Fibroblast of skin of right biceps (primary cell): Measurements from ENCODE around the gene TBCE.
"Not testable (repeated sequence)": the region's sequence is repeated elsewhere in the genome, so short reads cannot be mapped to it uniquely, and the experiment has no call there.

ENCODE experiments used
- DNase-seq: peaks from one replicate; pipeline ENCODE4 v3.0.0-alpha.2; 2013

The TBCE gene

DNA sequence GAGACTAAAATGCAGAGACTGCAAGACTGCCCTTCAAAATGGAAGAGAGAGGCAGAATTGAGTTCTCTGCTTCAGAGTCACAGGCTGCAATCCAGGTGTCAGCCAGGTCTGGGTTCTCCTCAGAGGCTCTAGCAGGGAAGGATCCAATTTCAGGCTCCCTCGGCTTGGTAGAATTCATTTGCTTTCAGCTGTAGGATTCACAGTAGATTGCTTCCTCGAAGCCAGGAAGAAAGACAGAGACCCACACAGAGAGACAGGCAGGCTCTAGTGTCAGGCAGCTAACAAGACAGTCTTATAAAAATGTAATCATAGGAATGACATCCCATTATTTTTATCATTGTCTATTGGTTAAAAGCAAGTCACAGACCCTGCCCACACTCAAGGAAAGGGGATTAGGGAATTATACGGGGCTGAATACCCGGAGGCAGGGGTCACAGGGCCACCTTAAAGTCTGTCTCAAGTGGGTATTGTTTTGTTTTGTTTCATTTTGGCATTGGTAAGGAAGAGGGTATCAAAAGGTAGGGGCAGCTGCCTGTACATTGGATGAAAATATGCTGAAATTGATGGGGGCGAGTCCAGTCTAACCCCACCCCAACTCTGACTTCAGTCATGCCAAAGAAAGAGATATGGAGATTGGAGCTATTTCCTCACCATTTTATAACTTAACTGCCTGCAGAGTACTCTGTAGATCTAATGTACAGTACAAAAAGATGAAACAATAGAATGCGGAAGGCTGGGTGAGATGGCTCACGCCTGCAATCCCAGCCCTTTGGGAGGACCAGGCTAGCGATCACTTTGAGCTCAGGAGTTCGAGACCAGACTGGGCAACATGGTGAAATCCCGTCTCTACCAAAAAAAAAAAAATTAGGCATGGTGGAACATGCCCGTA, 9.5 kb upstream of the TBCE start:
- no peak for DNase-seq

GRCh38 chr1:235358899-235359298, 8.3 kb upstream of the TBCE start:
- no peak for DNase-seq

DNA sequence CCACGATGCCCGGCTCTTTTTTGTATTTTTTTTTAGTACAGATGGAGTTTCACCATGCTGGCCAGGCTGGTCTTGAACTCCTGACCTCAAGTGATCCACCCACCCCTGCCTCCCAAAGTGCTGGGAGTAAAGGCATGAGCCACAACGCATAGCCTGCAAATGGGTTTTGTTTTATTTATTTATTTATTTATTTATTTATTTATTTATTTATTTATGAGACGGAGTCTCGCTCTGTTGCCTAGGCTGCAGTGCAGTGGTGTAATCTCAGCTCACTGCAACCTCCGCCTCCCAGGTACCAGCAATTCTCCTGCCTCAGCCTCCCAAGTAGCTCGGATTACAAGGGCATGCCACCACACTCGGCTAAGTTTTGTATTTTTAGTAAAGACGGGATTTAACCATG, 3.0 kb upstream of the TBCE start:
- not testable (repeated sequence) for DNase-seq

- no peak for DNase-seq
These were observed 941 bp upstream of the TBCE start for GRCh38 chr1:235366286-235366685.

GRCh38 chr1:235368428-235368827, 1.2 kb downstream of the TBCE start:
- no peak for DNase-seq

DNA sequence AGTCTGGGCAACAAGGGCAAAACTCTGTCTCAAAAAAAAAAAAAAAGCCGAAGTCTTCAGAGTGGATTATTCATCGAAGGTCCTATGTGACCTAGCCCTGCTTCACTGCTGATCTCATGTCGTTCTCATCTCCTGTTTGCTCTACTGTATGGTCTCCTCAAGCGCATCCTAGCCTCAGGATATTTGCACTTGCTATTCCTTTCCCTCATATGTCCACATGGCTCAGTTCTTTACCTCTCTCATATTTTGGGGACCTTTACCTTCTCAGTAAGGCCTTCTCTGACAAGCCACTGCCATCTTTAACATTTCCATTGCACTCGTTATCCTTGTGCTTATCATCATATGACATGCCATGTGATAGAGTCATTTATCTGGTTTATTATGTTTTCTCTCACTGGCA, 2.6 kb downstream of the TBCE start:
- DNase-seq = no peak

DNA sequence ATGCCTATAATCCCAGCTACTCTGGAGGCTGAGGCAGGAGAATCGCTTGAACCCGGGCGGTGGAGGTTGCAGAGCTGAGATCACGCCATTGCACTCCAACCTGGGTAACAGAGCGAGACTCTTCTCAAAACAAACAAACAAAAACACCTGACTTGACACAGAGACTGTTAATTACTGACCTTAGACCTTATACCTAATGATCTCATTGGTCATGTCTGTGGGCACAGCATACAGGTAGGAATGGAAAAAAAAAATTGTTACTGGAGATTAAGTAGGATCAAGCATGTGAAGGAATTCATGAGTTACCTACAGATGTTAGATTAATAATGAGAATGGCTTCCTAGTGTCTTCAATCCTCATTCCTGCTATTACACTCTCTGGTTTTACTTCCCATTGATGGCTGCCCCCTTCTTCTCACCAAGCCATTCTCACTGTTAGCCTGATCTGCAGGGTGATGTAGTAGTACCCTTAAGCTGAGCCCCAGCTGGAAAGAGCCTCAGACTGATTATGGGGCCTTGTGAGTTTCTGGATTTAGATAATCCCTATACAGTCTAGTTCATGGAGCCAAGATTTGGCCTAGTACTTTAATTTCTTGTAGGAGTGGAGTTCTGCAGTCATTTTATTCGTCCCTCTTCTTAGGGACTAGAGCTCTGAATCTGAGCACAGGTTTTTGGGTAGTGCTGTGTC, 8.8 kb downstream of the TBCE start:
- DNase-seq = no peak

GRCh38 chr1:235378134-235378735, 11.0 kb downstream of the TBCE start:
- DNase-seq = not testable (repeated sequence)

DNA sequence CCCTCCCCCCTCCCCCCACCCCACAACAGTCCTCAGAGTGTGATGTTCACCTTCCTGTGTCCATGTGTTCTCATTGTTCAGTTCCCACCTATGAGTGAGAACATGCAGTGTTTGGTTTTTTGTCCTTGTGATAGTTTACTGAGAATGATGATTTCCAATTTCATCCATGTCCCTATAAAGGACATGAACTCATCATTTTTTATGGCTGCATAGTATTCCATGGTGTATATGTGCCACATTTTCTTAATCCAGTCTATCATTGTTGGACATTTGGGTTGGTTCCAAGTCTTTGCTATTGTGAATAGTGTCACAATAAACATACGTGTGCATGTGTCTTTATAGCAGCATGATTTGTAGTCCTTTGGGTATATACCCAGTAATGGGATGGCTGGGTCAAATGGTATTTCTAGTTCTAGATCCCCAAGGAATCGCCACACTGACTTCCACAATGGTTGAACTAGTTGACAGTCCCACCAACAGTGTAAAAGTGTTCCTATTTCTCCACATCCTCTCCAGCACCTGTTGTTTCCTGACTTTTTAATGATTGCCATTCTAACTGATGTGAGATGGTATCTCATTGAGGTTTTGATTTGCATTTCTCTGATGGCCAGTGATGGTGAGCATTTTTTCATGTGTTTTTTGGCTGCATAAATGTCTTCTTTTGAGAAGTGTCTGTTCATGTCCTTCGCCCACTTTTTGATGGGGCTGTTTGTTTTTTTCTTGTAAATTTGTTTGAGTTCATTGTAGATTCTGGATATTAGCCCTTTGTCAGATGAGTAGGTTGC, 14.9 kb downstream of the TBCE start:
- DNase-seq = not testable (repeated sequence)

DNA sequence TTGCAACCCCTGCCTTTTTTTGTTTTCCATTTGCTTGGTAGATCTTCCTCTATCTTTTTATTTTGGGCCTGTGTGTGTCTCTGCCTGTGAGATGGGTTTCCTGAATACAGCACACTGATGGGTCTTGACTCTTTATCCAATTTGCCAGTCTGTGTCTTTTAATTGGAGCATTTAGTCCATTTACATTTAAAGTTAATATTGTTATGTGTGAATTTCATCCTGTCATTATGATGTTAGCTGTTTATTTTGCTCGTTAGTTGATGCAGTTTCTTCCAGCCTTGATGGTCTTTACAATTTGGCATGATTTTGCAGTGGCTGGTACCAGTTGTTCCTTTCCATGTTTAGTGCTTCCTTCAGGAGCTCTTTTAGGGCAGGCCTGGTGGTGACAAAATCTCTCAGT, 18.4 kb downstream of the TBCE start:
- DNase-seq = not testable (repeated sequence)

- peak; percentile 51 for DNase-seq
These were observed 24.6 kb downstream of the TBCE start for GRCh38 chr1:235391874-235392273.

GRCh38 chr1:235397733-235398132, 30.5 kb downstream of the TBCE start:
- peak; percentile 98 for DNase-seq

DNA sequence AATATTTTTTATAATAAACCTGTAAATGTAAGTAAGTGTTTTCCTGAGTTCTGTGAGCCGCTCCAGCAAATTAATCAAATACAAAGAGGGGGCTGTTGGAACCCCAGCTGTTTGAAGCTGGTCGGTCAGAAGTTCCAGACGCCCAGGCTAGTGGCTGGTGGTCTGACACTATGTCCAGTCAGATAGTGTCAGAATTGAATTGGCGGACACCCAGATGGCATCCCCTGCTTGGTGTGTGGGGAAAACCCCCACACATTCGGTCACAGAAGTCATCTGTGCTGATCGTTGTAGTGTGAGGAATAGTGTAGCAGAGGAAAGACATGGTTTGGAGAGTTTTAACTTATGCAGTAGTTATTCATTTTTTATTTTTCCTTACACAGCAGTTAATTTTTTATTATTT, 32.4 kb downstream of the TBCE start:
- no peak for DNase-seq

- peak; percentile 74 for DNase-seq
These were observed 34.0 kb downstream of the TBCE start for GRCh38 chr1:235401251-235401650.

DNA sequence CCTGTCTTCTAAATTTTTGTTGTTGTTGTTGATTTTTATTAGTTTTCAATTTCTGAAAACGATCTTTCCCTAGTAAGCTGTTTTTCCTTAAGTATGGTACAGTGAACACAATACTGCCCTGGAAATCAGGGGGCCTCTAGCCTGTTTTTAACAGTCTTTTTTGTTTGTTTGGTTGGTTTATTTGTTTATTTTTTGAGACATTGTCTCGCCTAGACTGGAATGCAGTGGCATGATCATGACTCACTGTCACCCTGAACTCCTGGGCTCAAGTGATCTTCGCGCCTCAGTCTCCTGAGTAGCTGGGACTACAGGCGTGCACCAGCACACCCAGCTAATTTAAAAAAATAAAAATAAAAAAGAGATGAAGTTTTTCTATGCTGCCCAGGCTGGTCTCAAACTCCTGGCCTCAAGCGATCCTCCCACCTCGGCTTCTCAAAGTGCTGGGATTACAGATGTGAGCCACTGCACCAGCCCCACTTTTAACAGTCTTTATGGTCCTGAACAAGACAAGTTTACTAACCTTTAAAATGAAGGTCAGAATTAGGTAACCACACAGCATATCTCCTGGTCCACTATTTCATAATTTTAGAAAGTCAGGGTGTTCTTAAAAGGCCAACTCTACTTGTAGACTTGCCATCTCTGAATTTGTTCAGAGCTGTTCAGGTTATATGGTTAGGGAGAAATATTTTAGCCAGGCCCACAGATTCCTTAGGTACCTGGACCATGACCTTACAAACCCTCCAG, 35.4 kb downstream of the TBCE start:
- DNase-seq = no peak

DNA sequence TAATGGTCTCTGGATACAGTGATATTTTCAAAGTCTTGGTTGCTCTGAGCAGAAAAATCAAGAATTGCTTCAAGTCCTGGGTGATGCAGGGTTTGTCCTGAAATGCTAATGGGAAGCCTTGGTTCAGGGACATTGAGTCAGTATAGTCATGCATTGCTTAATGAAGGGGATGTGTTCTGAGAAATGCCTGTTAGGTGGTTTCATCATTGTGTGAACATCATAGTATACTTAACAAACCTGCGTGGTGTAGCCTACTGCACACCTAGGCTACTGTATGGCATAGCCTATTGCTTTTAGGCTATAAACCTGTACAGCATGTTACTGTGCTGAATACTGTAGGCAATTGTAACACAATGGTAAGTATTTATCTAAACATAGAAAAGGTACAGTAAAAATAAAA, 36.4 kb downstream of the TBCE start:
- no peak for DNase-seq

- DNase-seq = peak; percentile 12
These were observed 37.0 kb downstream of the TBCE start for GRCh38 chr1:235404190-235404589.

GRCh38 chr1:235407419-235407818, 40.2 kb downstream of the TBCE start:
- DNase-seq = no peak

- DNase-seq = no peak
These were observed 41.3 kb downstream of the TBCE start for GRCh38 chr1:235408503-235408960.

DNA sequence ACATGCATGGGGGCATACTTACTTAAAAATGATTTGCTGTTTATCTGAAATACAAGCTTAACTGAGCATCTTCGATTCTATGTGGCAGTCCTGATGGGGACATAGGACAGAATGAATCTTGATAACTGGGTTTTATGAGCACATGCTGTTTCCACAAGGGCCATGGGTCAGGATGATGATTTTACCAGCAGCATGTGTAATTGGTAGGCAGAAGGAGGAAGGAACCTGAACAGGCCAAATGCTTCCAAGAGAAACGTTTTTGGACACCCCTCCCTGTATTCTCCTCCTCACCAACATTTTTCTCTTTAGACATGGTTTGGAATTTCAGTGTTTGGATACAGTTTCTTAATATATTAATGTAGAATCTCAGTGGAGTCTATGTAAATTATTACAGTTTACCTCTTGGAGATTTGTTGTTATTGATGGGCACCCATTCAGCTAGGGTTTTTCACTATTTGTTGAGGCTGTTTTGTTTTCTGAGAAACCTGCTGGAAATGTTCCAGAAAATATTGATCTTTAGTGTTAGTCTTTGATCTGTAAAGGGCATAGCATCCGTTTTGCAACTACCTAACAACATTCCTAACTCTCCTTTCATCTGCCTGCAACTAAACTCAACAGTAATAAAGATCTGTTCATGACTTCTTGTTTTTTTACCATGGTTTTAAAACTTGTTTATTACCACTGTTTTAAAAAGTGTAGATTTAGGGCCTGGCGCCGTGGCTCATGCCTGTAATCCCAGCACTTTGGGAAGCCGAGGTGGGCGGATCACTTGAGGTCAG, 42.0 kb downstream of the TBCE start:
- DNase-seq = no peak

DNA sequence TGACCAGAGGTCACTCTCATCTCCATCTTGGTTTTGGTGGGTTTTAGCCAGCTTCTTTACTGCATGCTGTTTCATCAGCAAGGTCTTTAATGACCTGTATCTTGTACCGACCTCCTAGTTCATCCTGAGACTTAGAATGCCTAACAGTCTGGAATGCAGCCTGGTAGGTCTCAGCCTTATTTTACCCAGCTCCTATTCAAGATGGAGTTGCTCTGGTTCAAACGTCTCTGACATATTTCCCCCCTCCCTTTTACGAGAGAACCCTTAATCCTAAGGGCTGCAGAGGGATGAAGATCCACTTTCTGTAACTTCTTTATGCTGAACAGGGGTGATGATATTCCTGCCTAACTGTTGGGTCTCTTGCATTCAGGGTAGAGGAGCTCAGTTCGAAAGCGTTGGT, 43.2 kb downstream of the TBCE start:
- no peak for DNase-seq
